Lower lobe of right lung (tissue), 2 donors: ENCODE measurements around the gene CAMKK1. TPM values are rescaled to one million over a fixed set of nuclear protein-coding genes. Genes with fewer than 3 reads are reported as not detected.

Source experiments
- ATAC-seq, 2 donors: fragments of 200-7000 bp; cut with Tn5 transposase; one replicate each; pipeline ENCODE4 v1.9.1; 2020 to 2022; ENCODE audit warnings: mild to moderate bottlenecking in 2 of 2, moderate library complexity in 2 of 2
- DNase-seq: peaks from one replicate; pipeline ENCODE4 v3.0.0-alpha.2; 2020
- H3K27ac ChIP-seq: fragments of 200-600 bp; one replicate; pipeline ENCODE4 v1.8.0; 2022
- H3K27me3 ChIP-seq: fragments of 200-600 bp; one replicate; pipeline ENCODE4 v1.8.0; 2022; ENCODE audit warnings: low read depth
- H3K36me3 ChIP-seq: fragments of 200-600 bp; one replicate; pipeline ENCODE4 v1.8.0; 2022; ENCODE audit warnings: mild to moderate bottlenecking
- H3K4me1 ChIP-seq: fragments of 200-600 bp; one replicate; pipeline ENCODE4 v1.8.0; 2022
- H3K4me3 ChIP-seq: fragments of 200-600 bp; one replicate; pipeline ENCODE4 v1.8.0; 2022; ENCODE audit warnings: mild to moderate bottlenecking
- H3K9me3 ChIP-seq: fragments of 200-600 bp; one replicate; pipeline ENCODE4 v1.8.0; 2022
- CTCF ChIP-seq: fragments of 200-600 bp; IDR thresholded peaks from one replicate; pipeline ENCODE4 v1.8.0; 2022; ENCODE audit warnings: antibody characterized with exemption, mild to moderate bottlenecking
- intact Hi-C: fragments of 100-400 bp; cut with DNase I; formaldehyde crosslinking; loops from one replicate; pipeline ENCODE4 v1.11.0; 2022
- total RNA-seq: library from RNA; stranded (reverse); fragmentation: NEBNext Ultra II Directional; extraction: Animal tissue kit (Norgen Biotek cat#: 25700); gene quantifications from one replicate; pipeline ENCODE4 v1.2.1, GENCODE V29; 2021
- donor health status: DM: no; HTN: yes; CAD: no; lungs with severe emphysema.

The CAMKK1 gene
- total RNA-seq, 1 donor from 2014 or later = 9.7 TPM

- no peak for TF ChIP-seq CTCF
- no peaks in the 10 kb centered on the region for H3K4me1 ChIP-seq
- no peak overlapping the region for H3K27ac ChIP-seq
- H3K27me3 ChIP-seq = no peaks in the 10 kb centered on the region
- ATAC-seq = no peak
- no peak overlapping the region for H3K4me3 ChIP-seq
- H3K9me3 ChIP-seq = no peaks in the 10 kb centered on the region
- peaks cover 51% of the 10 kb centered on the region for H3K36me3 ChIP-seq
- intact Hi-C loops = no loop called here
- DNase-seq = no peak
These were observed 13.0 kb downstream of the CAMKK1 start for GRCh38 chr17:3879591-3880417.

GRCh38 chr17:3879186-3879585 is 13.7 kb downstream of the CAMKK1 start:
- H3K4me3 ChIP-seq = no peak overlapping the region
- DNase-seq (no peak), ATAC-seq (peak in 1 of 2 donors; percentile 4)
- H3K4me1 ChIP-seq = no peaks in the 10 kb centered on the region
- no peaks in the 10 kb centered on the region for H3K9me3 ChIP-seq
- peaks cover 45% of the 10 kb centered on the region for H3K36me3 ChIP-seq
- no peaks in the 10 kb centered on the region for H3K27me3 ChIP-seq
- intact Hi-C loops = no loop called here
- H3K27ac ChIP-seq = no peak overlapping the region
- no peak for TF ChIP-seq CTCF

GRCh38 chr17:3877220-3877619 is 15.6 kb downstream of the CAMKK1 start:
- H3K4me1 ChIP-seq = no peaks in the 10 kb centered on the region
- peaks cover 45% of the 10 kb centered on the region for H3K36me3 ChIP-seq
- no peak overlapping the region for H3K27ac ChIP-seq
- ATAC-seq = no peak
- no peaks in the 10 kb centered on the region for H3K27me3 ChIP-seq
- no peak overlapping the region for H3K4me3 ChIP-seq
- TF ChIP-seq CTCF = no peak
- DNase-seq = no peak
- H3K9me3 ChIP-seq = no peaks in the 10 kb centered on the region
- intact Hi-C loops = no loop called here

GRCh38 chr17:3875317-3875716 is 17.5 kb downstream of the CAMKK1 start:
- intact Hi-C loops = no loop called here
- no peak for TF ChIP-seq CTCF
- H3K4me3 ChIP-seq = no peak overlapping the region
- H3K36me3 ChIP-seq = peaks cover 46% of the 10 kb centered on the region
- DNase-seq (no peak), ATAC-seq (no peak)
- peaks cover 5% of the 10 kb centered on the region for H3K4me1 ChIP-seq
- H3K9me3 ChIP-seq = no peaks in the 10 kb centered on the region
- H3K27ac ChIP-seq = no peak overlapping the region
- H3K27me3 ChIP-seq = no peaks in the 10 kb centered on the region

GRCh38 chr17:3873862-3874261 is 19.0 kb downstream of the CAMKK1 start:
- TF ChIP-seq CTCF = no peak
- intact Hi-C loops = no loop called here
- H3K9me3 ChIP-seq = no peaks in the 10 kb centered on the region
- no peak overlapping the region for H3K4me3 ChIP-seq
- H3K4me1 ChIP-seq = peaks cover 5% of the 10 kb centered on the region
- ATAC-seq (no peak), DNase-seq (no peak)
- H3K27ac ChIP-seq = no peak overlapping the region
- peaks cover 41% of the 10 kb centered on the region for H3K36me3 ChIP-seq
- H3K27me3 ChIP-seq = no peaks in the 10 kb centered on the region
